A673 (cell line): Measurements from ENCODE around the gene PRXL2A.

Experiments used
- EZH2 ChIP-seq: fragments of 200-600 bp; sonication (generic); IDR thresholded peaks from 2 replicates; pipeline ENCODE4 v1.6.1; 2017; ENCODE audit warnings: borderline replicate concordance, low read depth, mild to moderate bottlenecking, mixed read lengths, antibody characterized with exemption, low read length; ENCODE audit not compliant: poor library complexity, severe bottlenecking
- TF ChIP-seq, protein P1 (sequence below): fragments of 300-800, 200-600 bp; sonication (generic); conservative IDR thresholded peaks from 2 replicates; pipeline ENCODE4 v1.5.1; 2017; ENCODE audit warnings: low read depth, mild to moderate bottlenecking, antibody characterized with exemption, low read length, moderate library complexity, mixed read lengths

GRCh38 chr10:80457554-80458262 is 49.4 kb downstream of the PRXL2A start:
- TF ChIP-seq, protein P1, sequence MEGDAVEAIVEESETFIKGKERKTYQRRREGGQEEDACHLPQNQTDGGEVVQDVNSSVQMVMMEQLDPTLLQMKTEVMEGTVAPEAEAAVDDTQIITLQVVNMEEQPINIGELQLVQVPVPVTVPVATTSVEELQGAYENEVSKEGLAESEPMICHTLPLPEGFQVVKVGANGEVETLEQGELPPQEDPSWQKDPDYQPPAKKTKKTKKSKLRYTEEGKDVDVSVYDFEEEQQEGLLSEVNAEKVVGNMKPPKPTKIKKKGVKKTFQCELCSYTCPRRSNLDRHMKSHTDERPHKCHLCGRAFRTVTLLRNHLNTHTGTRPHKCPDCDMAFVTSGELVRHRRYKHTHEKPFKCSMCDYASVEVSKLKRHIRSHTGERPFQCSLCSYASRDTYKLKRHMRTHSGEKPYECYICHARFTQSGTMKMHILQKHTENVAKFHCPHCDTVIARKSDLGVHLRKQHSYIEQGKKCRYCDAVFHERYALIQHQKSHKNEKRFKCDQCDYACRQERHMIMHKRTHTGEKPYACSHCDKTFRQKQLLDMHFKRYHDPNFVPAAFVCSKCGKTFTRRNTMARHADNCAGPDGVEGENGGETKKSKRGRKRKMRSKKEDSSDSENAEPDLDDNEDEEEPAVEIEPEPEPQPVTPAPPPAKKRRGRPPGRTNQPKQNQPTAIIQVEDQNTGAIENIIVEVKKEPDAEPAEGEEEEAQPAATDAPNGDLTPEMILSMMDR: no peak
- TF ChIP-seq EZH2: no peak
